Stimulated activated memory B cell treated with anti-CD40 and anti-IgM and Interleukin-4, amounts not matched to agents 10 μg/mL and 1 μg/mL and 100 μg/mL, for 72 hours (primary cell): ENCODE data around the gene HVCN1.
"Not testable (repeated sequence)": the region's sequence is repeated elsewhere in the genome, so short reads cannot be mapped to it uniquely, and the experiment has no call there.

ENCODE experiments used
- ATAC-seq: fragments of 150-1000 bp; cut with Tn5 transposase; 2 replicates; pipeline ENCODE4 v1.10.0; 2021
- H3K27ac Mint-ChIP-seq: one replicate; pipeline ENCODE4 v1.8.0; 2022; ENCODE audit warnings: mild to moderate bottlenecking, mixed read lengths
- H3K27me3 Mint-ChIP-seq: one replicate; pipeline ENCODE4 v1.8.0; 2022; ENCODE audit warnings: mixed read lengths
- H3K36me3 Mint-ChIP-seq: one replicate; pipeline ENCODE4 v1.8.0; 2022; ENCODE audit warnings: mixed read lengths
- H3K4me1 Mint-ChIP-seq: one replicate; pipeline ENCODE4 v1.8.0; 2022; ENCODE audit warnings: mixed read lengths
- H3K4me3 Mint-ChIP-seq: one replicate; pipeline ENCODE4 v1.8.0; 2022; ENCODE audit warnings: mild to moderate bottlenecking, moderate library complexity, mixed read lengths
- H3K9me3 Mint-ChIP-seq: one replicate; pipeline ENCODE4 v1.8.0; 2022; ENCODE audit warnings: mixed read lengths

Gene HVCN1

DNA sequence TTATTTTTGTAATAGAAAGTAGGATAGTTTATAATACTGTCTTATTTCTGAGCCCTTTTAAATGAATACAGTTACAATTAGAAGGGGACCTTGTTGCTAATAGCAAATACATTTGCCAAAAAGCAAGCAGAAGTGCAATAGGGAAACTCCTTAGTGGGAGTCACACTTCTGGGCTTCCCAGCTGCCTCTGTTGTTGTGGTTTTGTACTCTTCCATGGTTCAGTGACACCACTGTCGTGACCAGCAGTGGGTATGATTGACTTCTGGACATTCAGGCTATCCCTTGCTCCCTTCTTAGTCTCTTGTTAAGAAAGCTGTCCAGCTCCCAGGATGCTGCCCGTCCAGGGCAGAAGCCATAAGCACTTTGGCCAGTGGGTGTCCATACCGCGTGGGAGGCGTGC is 52.4 kb downstream of the HVCN1 start:
- no peaks in the 10 kb centered on the region for H3K9me3 Mint-ChIP-seq
- H3K27me3 Mint-ChIP-seq: no peaks in the 10 kb centered on the region
- peaks cover 82% of the 10 kb centered on the region for H3K4me1 Mint-ChIP-seq
- peak overlapping the region; percentile 62 for H3K27ac Mint-ChIP-seq
- peaks cover 23% of the 10 kb centered on the region for H3K36me3 Mint-ChIP-seq
- ATAC-seq: peak; percentile 82
- H3K4me3 Mint-ChIP-seq: no peak overlapping the region

DNA sequence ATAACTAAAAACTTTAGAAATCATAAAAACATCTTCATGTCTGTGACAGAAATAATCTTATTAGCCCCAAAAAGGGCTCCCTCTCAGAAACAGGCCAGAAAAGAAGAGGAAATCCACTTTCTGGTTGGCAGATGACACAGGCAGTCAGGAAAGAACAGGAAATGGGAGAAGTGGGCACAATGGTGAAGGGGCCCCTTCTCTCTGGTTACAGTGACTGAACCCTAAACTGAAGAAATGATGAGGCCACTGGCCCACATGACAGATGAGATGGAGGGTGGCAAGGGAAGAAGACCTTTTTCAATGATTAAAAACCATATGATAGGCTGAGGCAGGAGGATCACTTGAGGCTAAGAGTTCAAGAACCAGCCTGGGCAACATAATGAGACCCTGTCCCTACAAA is 53.9 kb downstream of the HVCN1 start:
- H3K27ac Mint-ChIP-seq: peak overlapping the region; percentile 62
- peaks cover 14% of the 10 kb centered on the region for H3K36me3 Mint-ChIP-seq
- no peak overlapping the region for H3K4me3 Mint-ChIP-seq
- no peak for ATAC-seq
- H3K4me1 Mint-ChIP-seq: peaks cover 68% of the 10 kb centered on the region
- H3K9me3 Mint-ChIP-seq: no peaks in the 10 kb centered on the region
- no peaks in the 10 kb centered on the region for H3K27me3 Mint-ChIP-seq

DNA sequence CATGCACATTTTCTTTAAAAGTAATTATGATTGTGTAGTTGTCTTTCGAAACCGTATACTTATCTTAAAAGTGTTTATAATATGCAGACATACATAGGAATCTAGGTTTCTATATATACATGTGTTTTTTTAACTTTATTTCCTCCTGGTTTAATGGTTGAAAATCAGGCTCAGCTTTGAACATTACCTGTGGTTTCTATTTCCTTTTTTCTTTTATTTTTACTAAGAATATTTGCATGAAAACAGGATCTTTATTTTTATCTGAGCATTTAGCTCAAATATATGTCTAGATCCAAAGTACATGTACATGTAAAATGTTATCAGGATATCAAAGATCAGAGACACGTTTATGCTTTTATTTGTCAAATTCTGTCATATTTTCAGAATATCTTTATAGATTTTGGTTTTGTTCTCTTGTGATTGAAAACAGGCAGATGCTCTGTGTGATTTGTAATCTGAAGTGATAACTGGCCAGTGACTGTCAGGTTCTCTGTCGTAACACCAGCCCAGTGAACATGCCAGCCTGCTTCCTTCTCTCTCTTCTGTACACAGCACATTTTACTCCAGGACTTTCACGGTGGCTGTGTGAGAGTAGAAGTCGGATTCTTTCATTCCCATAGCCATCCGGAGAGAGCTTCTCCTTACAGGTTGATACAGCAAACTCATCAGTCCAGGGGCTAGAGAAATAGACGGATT is 61.3 kb downstream of the HVCN1 start:
- Mint-ChIP-seq H3K36me3 (peaks cover 22% of the 10 kb centered on the region), H3K27me3 (no peaks in the 10 kb centered on the region), H3K9me3 (no peaks in the 10 kb centered on the region), H3K4me3 (peak overlapping the region; percentile 68), H3K4me1 (peaks cover 44% of the 10 kb centered on the region), H3K27ac (peak overlapping the region; percentile 83)
- ATAC-seq: peak; percentile 81

DNA sequence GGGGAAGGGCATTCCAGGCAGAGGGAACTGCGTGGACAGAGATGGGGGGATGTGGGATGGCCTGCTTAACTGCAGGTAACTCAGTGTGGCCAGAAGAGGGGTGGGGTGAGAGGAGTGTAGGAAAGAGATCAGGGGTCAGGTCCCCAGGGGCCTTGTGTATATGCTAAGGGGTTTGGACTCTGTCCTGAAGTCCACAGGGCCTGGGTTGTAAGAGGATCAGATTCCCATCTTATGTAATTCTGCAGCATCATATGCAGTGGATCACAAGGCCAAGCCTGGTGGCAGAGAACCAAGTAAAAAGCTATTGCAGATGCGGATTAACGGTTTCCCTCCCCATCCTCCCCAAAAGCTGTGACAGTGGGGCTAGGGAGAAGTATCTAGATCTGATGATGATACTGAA is 66.3 kb downstream of the HVCN1 start:
- ATAC-seq: no peak
- H3K27me3 Mint-ChIP-seq: no peaks in the 10 kb centered on the region
- no peaks in the 10 kb centered on the region for H3K9me3 Mint-ChIP-seq
- H3K4me3 Mint-ChIP-seq: no peak overlapping the region
- peaks cover 60% of the 10 kb centered on the region for H3K4me1 Mint-ChIP-seq
- peaks cover 14% of the 10 kb centered on the region for H3K36me3 Mint-ChIP-seq
- peak overlapping the region; percentile 83 for H3K27ac Mint-ChIP-seq

DNA sequence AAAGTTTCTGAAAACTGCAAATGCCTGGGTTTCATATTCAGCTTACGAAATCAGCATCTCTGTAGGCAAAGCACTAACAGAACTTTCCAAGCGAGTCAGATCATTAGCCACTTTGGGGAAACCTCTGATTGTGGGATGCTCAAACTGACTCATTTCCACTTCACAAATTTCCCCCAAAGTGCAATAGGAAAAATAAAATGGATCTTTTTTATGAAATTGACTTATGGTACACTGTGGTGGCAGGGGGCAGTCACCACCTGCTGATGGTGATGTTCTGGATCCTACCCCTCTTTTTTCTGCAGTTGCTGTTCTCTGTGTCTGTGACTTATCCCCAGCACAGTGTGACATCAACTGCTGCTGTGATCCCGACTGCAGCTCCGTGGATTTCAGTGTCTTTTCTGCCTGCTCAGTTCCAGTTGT is 69.4 kb downstream of the HVCN1 start:
- Mint-ChIP-seq H3K4me1 (peaks cover 70% of the 10 kb centered on the region), H3K9me3 (no peaks in the 10 kb centered on the region), H3K36me3 (peaks cover 9% of the 10 kb centered on the region), H3K27me3 (no peaks in the 10 kb centered on the region), H3K4me3 (peak overlapping the region; percentile 82), H3K27ac (peak overlapping the region; percentile 93)
- ATAC-seq: peak; percentile 94

DNA sequence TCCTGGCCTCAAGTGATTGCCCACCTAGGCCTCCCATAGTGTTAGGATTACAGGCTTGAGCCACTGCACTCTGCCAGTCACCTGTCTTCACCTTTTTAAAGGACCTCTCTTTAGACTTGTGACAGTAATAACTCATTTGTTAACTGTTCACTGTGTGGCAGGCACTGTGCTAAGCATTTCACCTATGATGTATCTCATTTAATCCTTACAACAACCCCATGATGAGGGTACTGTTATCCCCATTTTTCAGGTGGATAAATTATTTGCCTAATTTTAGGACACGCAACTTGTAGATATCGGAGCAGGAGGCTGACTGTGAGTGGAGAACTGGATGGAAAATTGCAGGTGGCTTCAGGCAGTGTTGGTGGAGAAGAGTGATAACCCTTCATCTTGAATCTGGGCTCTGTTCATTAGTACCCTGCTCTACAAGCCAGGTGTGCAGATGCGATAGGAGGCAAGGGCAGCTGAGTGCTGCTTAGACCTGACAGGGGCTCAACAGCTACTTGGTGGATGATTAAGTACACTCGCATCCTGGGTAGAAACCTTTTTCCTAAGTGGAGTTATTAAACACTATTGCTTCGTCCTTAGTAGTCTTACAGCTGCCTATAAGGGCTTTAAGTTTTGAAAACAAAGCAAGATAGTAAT is 72.3 kb downstream of the HVCN1 start:
- ATAC-seq: no peak
- Mint-ChIP-seq H3K4me3 (no peak overlapping the region), H3K27me3 (no peaks in the 10 kb centered on the region), H3K9me3 (no peaks in the 10 kb centered on the region), H3K4me1 (peaks cover 55% of the 10 kb centered on the region), H3K36me3 (no peaks in the 10 kb centered on the region), H3K27ac (peak overlapping the region; percentile 93)

DNA sequence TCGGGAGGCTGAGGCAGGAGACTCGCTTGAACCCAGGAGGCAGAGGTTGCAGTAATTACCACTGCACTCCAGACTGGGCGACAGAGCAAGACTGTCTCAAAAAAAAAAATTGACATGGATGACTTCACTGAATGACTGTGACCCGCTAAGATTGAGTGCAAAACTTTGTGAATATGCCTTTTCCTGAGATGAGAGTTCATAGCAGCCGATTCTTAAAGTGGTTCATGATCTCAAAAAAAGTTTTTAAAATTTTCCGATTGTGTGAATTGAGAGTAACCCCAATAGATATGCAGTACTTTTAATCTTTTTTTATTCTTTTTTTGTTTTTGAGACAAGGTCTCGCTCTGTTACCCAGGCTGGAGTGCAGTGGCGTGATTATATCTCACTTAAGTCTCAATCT is 73.7 kb downstream of the HVCN1 start:
- Mint-ChIP-seq H3K27me3 (no peaks in the 10 kb centered on the region), H3K4me3 (peak overlapping the region; percentile 59), H3K9me3 (no peaks in the 10 kb centered on the region), H3K27ac (peak overlapping the region; percentile 93), H3K36me3 (no peaks in the 10 kb centered on the region), H3K4me1 (peaks cover 47% of the 10 kb centered on the region)
- no peak for ATAC-seq

DNA sequence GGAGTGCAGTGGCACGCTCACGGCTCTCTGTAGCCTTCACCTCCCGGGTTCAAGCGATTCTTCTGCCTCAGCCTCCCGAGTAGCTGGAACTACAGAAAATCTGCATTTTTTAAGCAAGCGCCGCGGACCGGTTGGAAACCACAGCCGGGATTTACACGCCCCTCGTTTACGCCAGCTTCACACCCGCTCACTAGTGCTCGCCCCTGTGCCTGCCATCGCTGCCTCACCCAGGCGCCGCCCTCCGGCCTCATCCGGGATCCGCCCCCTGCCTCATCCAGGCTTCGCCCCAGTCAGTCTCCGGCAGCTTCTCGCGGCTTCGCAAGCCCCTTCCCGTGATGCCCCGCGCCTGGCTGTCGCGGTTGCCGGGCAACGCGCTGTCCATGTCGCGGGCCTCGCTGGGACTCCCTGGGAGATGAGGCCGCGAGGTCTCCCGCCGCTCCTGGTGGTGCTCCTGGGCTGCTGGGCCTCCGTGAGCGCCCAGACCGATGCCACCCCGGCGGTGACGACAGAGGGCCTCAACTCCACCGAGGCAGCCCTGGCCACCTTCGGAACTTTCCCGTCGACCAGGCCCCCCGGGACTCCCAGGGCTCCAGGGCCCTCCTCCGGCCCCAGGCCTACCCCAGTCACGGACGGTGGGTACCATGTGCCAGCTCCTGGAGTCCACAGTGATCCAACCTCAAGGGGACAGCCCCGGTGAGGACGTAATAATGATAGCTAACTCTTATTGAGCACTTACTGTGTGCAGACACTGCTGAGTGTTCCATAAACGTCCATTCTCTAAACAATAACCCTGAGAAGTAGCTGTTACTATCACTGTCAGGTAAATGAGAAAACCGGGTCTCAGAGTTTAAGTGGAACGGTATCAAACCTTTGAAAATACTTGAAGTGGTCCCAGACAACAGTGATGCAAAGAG is 74.9 kb downstream of the HVCN1 start, which contains the start of gene TCTN1:
Gene TCTN1, plus strand, starts transcription at position 359 of the 914 bp plus-strand sequence. Its CDS starts 54 bp downstream, at position 413.
- H3K36me3 Mint-ChIP-seq: no peaks in the 10 kb centered on the region
- peak within 1 kb of the TSS; percentile 93 for H3K27ac Mint-ChIP-seq
- ATAC-seq: peak; percentile 99
- H3K27me3 Mint-ChIP-seq: no peaks in the 10 kb centered on the region
- H3K4me3 Mint-ChIP-seq: peak within 1 kb of the TSS; percentile 89
- H3K9me3 Mint-ChIP-seq: no peaks in the 10 kb centered on the region
- H3K4me1 Mint-ChIP-seq: peaks cover 43% of the 10 kb centered on the region

DNA sequence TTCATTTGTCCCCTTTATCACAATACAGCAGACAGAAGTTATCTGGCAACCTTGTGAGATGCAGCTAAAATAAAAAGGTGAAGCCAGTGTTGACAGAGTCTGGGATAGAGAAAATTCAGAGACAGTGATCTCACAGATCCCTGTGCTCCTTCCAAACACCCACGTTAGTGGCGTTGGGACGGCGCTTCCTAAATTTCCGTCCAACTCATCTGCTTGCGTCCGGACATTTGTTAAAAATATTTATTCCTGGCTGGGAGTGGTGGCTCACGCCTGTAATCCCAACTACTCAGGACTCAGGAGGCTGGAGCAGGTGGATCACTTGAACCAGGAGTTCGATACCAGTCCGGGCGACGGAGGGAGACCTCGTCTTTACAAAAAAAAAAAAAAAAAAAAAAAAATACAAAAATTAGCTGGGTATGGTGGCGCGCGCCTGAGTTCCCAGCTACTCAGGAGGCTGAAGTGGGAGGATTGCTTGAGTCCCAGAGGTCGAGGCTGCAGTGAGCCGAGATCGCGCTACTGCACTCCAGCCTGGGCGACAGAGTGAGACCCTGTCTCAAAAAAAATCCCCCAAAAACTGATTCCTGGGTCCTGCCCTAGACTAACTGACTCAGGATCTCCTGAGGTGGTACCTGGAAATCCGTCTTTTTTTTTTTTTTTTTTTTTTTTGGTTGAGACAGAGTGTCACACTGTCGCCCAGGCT is 75.7 kb downstream of the HVCN1 start:
- H3K9me3 Mint-ChIP-seq: no peaks in the 10 kb centered on the region
- no peaks in the 10 kb centered on the region for H3K27me3 Mint-ChIP-seq
- H3K36me3 Mint-ChIP-seq: no peaks in the 10 kb centered on the region
- H3K4me1 Mint-ChIP-seq: peaks cover 45% of the 10 kb centered on the region
- no peak for ATAC-seq
- peak overlapping the region; percentile 93 for H3K27ac Mint-ChIP-seq
- H3K4me3 Mint-ChIP-seq: peak overlapping the region; percentile 89

DNA sequence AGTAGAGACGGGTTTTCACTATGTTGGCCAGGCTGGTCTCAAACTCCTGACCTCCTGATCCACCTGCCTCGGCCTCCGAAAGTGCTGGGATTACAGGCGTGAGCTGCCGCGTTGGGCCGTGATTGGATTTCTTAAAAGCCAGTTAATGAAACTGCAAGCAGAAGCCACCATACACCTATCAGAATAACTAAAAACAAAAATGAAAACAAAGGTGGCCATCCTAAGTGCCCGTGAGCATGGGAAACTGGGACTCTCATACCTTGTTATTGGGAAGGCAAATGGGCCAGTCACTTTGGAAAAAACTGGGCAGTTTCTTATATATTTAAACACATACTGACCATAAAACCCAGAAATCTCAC is 82.7 kb downstream of the HVCN1 start:
- ATAC-seq: no peak
- peaks cover 43% of the 10 kb centered on the region for H3K4me1 Mint-ChIP-seq
- H3K9me3 Mint-ChIP-seq: no peaks in the 10 kb centered on the region

DNA sequence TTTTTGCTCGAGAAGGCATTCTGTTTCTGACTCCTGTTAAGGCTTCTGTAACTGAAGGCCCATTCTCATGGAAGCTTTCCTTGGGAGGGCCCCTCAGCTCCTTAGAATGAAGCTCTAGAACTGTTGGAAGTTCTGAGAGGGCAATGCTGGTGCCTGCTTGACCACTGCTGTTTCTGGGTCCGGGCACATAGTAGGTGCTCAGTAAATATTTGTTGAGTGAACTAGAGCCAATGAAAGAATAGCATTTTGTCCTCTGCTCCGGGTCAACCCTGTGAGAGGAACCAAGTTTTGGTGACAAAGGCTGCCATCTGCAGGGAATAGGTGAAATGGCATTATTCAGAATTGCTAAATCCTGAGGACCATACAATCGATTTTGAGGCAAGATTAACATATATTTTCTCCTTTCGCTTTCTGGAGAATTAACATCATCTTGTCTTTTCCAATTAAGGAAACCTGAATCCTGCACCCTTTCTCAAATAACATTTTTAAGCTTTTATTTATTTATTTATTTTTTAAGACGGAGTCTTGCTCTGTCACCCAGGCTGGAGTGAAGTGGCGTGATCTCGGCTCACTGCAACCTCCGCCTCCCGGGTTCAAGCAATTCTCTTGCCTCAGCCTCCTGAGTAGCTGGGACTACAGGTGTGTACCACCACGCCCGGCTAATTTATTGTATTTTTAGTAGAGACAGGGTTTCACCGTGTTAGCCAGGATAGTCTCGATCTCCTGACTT is 86.7 kb downstream of the HVCN1 start:
- not testable (repeated sequence) for H3K4me3 Mint-ChIP-seq, H3K9me3 Mint-ChIP-seq, H3K36me3 Mint-ChIP-seq, H3K27me3 Mint-ChIP-seq
- peaks cover 45% of the 10 kb centered on the region for H3K4me1 Mint-ChIP-seq
- H3K27ac Mint-ChIP-seq: peak overlapping the region; percentile 89
- peak; percentile 53 for ATAC-seq

More for the DNA sequence above, 82.7 kb downstream of the HVCN1 start:
- H3K27me3 Mint-ChIP-seq: no peaks in the 10 kb centered on the region
- peak overlapping the region; percentile 89 for H3K27ac Mint-ChIP-seq
- H3K4me3 Mint-ChIP-seq: peak overlapping the region; percentile 81
- H3K36me3 Mint-ChIP-seq: no peaks in the 10 kb centered on the region

DNA sequence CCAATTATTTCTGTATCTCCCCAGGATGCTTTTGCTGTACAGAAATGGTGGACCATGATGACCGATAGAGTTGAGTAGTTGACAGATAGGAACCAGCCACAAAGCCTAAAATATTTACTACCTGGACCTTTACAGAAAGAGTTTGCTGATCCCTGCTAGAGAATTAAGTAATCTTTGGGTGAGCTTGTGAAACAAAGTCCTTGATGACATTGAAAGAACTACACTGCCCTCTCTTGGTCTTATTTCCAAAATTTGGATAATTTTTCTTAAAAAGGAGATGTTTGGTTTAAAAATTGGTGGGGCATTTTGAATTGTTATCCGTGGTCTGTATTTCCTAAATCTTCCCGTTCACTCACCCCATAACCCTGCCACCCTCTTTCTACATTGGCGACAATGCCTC is 88.7 kb downstream of the HVCN1 start:
- H3K27me3 Mint-ChIP-seq: no peaks in the 10 kb centered on the region
- no peak for ATAC-seq
- peak overlapping the region; percentile 46 for H3K27ac Mint-ChIP-seq

DNA sequence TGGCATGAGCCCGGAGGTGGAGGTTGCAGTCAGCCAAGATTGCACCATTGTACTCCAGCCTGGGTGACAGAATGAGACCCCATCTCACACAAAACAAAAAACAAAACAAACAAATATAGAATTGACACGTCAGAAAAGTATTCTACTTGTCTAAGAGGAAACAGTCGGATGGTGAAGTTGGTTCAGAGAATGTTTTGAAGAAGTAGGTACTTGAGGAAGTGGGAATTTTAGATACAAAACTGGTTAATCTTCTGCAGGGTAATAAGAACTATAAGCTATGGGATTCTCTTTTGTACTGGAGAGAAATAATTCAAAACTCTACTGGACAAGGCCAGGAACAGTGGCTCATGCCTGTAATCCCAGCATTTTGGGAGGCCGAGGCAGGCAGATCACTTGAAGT is 89.6 kb downstream of the HVCN1 start:
- peaks cover 29% of the 10 kb centered on the region for H3K4me1 Mint-ChIP-seq
- no peak overlapping the region for H3K4me3 Mint-ChIP-seq
- no peak for ATAC-seq
- H3K27me3 Mint-ChIP-seq: no peaks in the 10 kb centered on the region
- no peaks in the 10 kb centered on the region for H3K9me3 Mint-ChIP-seq
- no peaks in the 10 kb centered on the region for H3K36me3 Mint-ChIP-seq
- H3K27ac Mint-ChIP-seq: peak overlapping the region; percentile 79

More for the DNA sequence above, 88.7 kb downstream of the HVCN1 start:
- H3K36me3 Mint-ChIP-seq: no peaks in the 10 kb centered on the region
- H3K4me1 Mint-ChIP-seq: peaks cover 39% of the 10 kb centered on the region
- no peak overlapping the region for H3K4me3 Mint-ChIP-seq
- no peaks in the 10 kb centered on the region for H3K9me3 Mint-ChIP-seq
